Measurements from ENCODE around the gene TCF25.

DNA sequence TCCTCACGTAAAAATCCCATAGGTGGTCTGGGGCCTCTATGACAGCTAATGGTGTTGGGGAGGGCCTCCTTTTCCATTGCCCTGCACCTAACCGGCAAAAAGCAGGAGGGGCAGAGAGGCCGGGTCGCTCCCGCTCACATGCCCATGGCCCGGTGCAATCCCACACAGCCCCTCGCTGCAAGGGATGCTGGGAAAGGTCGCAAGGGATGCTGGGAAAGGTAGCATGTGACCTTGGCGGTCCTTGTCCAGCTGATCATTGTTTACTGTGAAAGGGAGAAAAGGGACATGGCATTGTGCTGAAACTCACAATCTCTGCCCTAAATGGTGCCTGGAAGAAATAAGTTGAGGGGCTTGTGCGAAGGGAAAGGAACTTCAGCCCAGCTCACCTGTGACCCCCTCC lies 85.2 kb downstream of the TCF25 start:
- TF ChIP-seq, protein P1, sequence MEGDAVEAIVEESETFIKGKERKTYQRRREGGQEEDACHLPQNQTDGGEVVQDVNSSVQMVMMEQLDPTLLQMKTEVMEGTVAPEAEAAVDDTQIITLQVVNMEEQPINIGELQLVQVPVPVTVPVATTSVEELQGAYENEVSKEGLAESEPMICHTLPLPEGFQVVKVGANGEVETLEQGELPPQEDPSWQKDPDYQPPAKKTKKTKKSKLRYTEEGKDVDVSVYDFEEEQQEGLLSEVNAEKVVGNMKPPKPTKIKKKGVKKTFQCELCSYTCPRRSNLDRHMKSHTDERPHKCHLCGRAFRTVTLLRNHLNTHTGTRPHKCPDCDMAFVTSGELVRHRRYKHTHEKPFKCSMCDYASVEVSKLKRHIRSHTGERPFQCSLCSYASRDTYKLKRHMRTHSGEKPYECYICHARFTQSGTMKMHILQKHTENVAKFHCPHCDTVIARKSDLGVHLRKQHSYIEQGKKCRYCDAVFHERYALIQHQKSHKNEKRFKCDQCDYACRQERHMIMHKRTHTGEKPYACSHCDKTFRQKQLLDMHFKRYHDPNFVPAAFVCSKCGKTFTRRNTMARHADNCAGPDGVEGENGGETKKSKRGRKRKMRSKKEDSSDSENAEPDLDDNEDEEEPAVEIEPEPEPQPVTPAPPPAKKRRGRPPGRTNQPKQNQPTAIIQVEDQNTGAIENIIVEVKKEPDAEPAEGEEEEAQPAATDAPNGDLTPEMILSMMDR (IDR thresholded peaks at IDR 0.05): no peak
- no peak for TF ChIP-seq POLR2A (IDR thresholded peaks at IDR 0.05)

Measured in uterus (tissue), 2 donors.